C4-2B (cell line): ENCODE data around the gene MYO15B.

ENCODE experiments used
- H3K27ac ChIP-seq: fragments of 450-650 bp; 2 replicates; pipeline ENCODE4 v1.5.1; 2017
- CTCF ChIP-seq: fragments of 450-650 bp; conservative IDR thresholded peaks from 2 replicates; pipeline ENCODE4 v1.5.1; 2017; ENCODE audit warnings: mild to moderate bottlenecking
- ZFX ChIP-seq: fragments of 450-650 bp; IDR thresholded peaks from 2 replicates; pipeline ENCODE4 v1.6.1; 2017

The MYO15B gene

GRCh38 chr17:75566834-75567233, 20.8 kb upstream of the MYO15B start:
- no peak for TF ChIP-seq CTCF
- TF ChIP-seq ZFX = no peak
- H3K27ac ChIP-seq = no peak overlapping the region

- no peak overlapping the region for H3K27ac ChIP-seq
- TF ChIP-seq ZFX = no peak
- TF ChIP-seq CTCF = no peak
Observed at GRCh38 chr17:75568412-75569255, 19.0 kb upstream of the MYO15B start.

GRCh38 chr17:75570034-75570676, 17.4 kb upstream of the MYO15B start:
- no peak for TF ChIP-seq CTCF
- TF ChIP-seq ZFX = no peak
- no peak overlapping the region for H3K27ac ChIP-seq

GRCh38 chr17:75570772-75571171, 16.8 kb upstream of the MYO15B start:
- no peak overlapping the region for H3K27ac ChIP-seq
- TF ChIP-seq CTCF (no peak), ZFX (no peak)

- H3K27ac ChIP-seq = no peak overlapping the region; the same call in 1 of the 2 replicates
- TF ChIP-seq CTCF = no peak
- TF ChIP-seq ZFX = no peak
Observed at GRCh38 chr17:75571197-75571884, 16.3 kb upstream of the MYO15B start.

- TF ChIP-seq CTCF = no peak
- no peak for TF ChIP-seq ZFX
- H3K27ac ChIP-seq = peak overlapping the region; percentile 17; the same call in 1 of the 2 replicates
Observed at GRCh38 chr17:75571885-75572215, 15.8 kb upstream of the MYO15B start.
